GM19238 (cell line): ENCODE results near the gene MAP4K4.
"Not testable (repeated sequence)": the region's sequence is repeated elsewhere in the genome, so short reads cannot be mapped to it uniquely, and the experiment has no call there.

Source experiments
- DNase-seq: peaks from one replicate; pipeline ENCODE4 v3.0.0; 2011; ENCODE audit warnings: low spot score; ENCODE audit not compliant: insufficient read length

Gene MAP4K4

GRCh38 chr2:101901241-101901640 lies 203.7 kb downstream of the MAP4K4 start:
- DNase-seq = no peak

GRCh38 chr2:101902169-101902568 lies 204.7 kb downstream of the MAP4K4 start:
- DNase-seq = no peak

GRCh38 chr2:101904916-101905315 lies 207.4 kb downstream of the MAP4K4 start:
- no peak for DNase-seq

- DNase-seq = no peak
Measured at GRCh38 chr2:101905746-101906336, 208.3 kb downstream of the MAP4K4 start.

- DNase-seq = no peak
Measured at GRCh38 chr2:101909760-101910159, 212.3 kb downstream of the MAP4K4 start.

GRCh38 chr2:101912545-101912944 lies 215.0 kb downstream of the MAP4K4 start:
- no peak for DNase-seq

- no peak for DNase-seq
Measured at GRCh38 chr2:101921319-101921952, 223.9 kb downstream of the MAP4K4 start.

GRCh38 chr2:101921953-101922325 lies 224.4 kb downstream of the MAP4K4 start:
- no peak for DNase-seq

- not testable (repeated sequence) for DNase-seq
Measured at GRCh38 chr2:101924311-101924710, 226.8 kb downstream of the MAP4K4 start.

- DNase-seq = no peak
Measured at GRCh38 chr2:101930019-101930418, 232.5 kb downstream of the MAP4K4 start.

GRCh38 chr2:101930847-101931246 lies 233.3 kb downstream of the MAP4K4 start:
- DNase-seq = no peak

- DNase-seq = no peak
Measured at GRCh38 chr2:101931402-101931801, 233.9 kb downstream of the MAP4K4 start.

GRCh38 chr2:101935764-101936163 lies 238.3 kb downstream of the MAP4K4 start:
- DNase-seq = not testable (repeated sequence)

- DNase-seq = no peak
Measured at GRCh38 chr2:101942851-101943250, 245.3 kb downstream of the MAP4K4 start.
